Retina (tissue), 1 donor: ENCODE measurements around the gene C5orf52.
"Not testable (repeated sequence)": the region's sequence is repeated elsewhere in the genome, so short reads cannot be mapped to it uniquely, and the experiment has no call there.

ENCODE experiments used
- DNase-seq: peaks from one replicate; pipeline ENCODE4 v3.0.0-alpha.2; 2016

The C5orf52 gene

DNA sequence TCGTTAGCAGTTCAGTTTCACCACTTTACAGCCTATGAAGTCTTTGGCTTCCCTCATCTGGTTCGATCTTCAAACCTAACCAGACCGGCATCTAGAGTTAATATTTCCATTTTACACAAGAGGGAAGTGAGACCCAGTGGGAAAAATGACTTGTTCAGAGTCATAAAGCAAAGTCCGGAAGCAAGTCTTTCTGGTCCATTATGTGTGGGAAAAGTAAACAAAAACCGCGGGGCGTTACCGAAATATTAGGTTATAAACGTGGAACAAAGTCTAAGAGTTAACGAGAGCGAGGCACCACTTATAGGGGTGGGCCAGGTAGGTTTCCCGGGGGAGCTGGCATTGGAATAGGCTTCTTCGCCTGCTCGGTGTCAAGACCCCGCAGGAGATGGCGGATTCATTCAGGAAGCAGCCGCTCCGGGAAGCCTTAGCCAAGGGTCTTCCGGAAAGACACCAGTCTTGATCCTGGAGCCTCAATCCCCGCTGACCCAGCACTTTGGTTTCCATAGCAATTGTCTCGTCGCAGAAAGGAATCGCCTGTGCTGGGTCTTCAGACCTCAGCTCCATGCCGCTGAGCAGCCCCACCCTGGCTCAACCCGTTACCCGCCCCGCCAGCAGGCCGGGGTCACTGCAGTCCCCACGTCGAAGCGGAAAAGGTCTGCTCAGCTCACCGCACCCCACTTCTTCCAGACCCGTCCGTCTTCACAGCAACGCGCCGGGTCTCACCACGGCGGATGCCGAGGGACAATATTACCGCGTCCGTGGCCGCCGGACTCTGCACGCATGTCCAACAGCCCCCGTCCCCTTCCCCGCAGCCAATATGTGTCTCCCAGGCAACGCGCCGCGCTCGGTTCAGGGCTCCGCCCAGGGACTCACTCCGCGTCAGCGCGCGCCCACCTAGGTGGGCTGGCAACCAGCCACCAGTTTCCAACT lies at the start of gene C5orf52:
TSS of gene C5orf52 (plus strand) at position 872 of the 930 bp plus-strand sequence. CDS start 82 bp downstream, outside the sequence.
- DNase-seq, result peak; percentile 88

DNA sequence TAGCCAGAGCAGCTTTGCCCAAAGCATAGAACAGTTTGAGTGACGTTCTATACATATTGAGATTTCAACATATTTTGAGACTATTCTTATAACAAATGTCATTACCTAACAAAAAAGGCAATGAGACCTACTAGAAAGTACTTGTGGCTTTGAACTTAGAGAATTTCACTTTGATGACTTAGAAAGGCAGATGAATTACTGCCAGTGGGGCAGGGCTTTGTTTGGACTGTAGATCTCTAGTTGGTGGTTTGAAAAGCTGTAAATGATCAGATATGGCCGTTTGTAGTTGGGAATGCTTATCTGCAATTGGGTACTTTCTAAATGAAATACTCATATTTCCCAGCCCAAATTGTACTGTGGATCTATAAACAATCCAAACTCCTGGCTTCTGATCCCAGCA lies 47.2 kb upstream of the C5orf52 start:
- no peak for DNase-seq

DNA sequence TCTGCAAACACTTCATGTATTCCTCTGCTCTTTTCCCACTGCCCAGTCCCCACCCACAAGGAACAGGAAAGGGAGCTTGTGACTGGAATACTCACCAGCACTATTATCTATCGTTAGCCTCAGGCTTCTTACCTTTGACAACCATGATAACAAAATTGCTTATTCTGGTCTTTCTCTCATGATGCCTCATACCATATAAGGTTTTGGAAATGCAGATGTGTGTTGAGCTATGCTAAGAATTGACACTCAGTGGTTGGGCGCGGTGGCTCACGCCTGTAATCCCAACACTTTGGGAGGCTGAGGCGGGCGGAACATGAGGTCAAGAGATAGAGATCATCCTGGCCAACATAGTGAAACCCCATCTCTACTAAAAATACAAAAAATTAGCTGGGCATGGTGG lies 44.5 kb upstream of the C5orf52 start:
- no peak for DNase-seq

DNA sequence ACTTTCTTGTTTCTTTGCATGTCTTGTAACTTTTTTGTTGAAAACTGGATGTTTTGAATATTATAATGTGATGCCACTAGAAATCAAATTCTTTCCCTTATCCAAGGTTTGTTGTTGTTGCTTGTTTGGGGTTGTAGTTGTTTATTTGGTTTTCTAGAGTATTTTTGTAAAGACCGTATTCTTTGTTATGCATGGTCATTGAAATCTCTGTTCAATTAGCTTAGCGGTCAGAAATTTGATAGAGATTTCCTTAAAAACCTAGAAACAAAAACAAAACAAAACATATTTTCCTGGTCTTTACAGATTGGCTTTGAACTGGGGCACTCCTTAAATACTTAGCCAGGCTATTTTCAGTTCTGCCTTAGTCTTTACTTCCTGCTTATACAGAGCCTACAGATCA lies 41.0 kb upstream of the C5orf52 start:
- DNase-seq, result no peak

DNA sequence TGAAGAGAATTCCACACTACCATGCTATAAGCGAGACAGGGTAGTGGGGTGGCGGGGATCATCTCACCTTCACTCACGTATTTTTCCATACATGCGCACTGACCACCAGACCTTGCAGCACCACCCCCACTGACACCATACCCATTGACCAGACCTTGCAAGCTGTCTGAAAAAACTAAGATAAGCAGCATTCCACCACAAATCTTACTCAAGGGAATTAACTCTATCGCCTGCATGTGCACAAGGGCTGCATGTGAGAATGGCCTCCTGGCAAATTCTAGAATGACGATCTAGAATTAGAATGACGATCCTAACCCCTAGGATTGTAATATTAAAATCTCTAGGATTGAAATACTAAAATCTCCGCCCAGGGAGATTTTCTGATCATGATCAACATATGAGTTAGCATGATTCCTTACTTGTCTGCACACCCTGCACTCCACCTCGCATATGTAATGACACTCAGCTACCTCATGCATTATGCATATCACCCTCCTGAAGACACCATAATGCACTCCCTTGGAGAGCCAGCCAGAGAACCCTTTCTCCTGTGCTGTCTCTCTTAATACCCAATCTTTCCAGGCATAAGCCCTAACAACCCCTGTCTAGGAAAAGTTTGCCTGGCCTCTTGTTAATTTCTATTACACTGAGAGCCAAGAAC lies 30.8 kb upstream of the C5orf52 start:
- no peak for DNase-seq

DNA sequence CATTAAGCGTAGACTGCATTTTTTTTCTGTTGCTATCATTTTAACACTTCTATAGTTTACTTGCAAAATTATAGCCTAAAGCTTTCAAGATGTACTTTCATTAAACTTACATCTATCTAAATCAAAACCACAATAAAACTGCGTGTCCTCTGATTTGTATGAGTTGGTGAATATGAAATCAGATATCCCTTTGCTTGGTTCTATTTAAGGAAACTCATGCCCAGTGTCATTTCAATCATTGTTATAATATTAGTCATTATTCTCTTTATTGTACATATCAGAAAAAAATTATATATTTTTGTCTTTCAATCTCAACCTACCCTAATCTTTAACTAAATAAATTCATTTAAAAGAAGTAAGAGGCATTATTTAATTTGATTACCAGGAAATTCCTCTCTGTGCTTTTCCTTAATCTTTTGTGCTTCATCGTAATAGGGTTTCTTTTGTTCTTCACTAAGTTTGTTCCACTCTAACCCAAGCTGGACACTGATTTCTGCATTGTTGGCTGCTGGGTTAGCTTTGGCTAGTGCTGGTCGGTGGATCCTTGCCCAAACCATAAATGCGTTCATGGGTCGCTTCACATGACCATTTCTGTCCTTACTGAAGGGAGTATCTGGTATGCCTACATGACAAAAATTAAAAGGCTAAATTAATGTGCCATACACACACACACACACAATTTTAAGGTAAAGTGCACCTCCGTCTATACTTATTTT lies 22.9 kb upstream of the C5orf52 start:
- DNase-seq, result no peak

DNA sequence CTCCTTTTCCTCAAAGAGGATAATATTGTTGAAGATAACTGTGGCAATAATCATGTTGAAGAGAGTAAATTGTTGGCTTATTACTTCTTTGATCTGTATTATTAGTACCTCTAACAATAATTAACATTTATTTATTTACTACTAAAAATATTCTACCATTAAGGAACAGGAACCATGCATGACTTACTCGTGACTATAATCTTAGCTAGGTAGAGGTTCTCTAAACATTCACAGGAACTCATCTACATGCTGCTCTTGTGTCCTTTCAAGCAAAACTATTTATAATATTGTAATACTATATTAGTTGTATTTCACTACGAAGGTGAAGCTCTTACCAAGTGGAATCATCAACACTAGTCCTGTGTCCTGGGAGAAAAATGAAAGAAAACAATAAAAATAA lies 22.2 kb upstream of the C5orf52 start:
- no peak for DNase-seq

DNA sequence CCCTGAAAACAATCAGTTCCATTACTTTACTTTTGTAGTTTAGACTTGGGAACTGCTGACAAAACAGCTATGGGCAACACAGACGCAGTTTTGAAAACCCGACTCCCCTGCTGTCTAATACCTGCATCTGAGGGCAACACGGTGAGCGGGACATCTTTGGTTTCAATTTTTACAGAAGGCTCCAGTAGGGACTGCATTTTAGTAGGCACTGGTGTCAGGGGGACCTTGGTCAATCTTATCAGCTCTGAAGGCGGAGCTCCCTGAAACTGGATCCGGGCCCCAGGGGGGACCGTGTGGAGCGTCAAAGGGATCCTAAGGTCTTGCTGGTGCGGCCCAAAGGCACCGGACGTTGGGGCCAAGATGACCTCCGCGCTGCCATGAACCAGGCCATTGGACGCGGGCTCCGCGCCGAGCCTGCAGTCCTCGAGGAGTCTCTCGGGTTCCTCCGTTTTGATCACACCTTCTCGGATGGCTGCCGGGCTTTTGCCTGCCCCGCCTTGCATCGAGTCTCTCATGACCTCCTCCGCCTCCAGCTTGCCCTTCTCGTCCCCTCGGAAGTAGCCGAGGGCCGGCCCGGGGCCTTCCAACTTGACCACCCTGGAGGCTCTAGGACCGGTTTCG lies 20.2 kb upstream of the C5orf52 start:
- DNase-seq, result no peak

DNA sequence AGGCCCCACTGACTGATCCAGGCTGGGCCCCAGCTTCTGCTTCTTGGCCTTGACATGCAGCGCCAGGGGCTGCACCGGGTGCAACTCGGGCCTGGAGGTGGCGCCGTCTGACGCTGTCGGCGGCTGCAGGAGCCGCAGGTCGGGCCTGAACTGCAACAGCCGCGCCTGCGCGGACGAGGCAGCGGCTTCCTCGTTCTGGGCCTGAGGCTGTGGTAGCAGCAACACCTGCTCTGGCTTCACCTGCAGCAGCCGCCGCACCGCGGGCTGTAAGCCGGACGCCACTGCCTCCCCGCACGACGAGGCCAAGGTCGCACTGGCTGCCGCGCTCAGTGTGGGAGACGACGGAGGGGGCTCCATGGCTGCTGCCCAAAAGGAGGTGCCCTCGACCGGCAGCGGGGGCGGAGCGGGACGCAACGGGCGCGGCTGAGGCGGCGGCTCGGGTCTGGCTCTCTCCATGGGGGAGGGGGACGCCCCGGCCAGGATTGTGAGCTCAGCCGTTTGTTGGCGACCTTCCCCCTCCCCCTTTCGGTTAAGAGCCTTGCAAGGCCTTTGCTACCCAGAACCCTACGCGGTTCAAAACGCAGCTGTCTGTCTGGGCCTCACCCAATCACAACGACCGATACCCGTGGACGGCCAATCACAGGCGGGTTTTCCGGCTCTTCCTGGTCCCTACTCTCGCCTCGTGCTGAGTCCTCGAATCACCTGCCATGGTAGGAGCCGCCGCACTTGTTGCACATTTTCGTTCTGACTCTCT lies 19.5 kb upstream of the C5orf52 start:
- DNase-seq, result peak; percentile 86

DNA sequence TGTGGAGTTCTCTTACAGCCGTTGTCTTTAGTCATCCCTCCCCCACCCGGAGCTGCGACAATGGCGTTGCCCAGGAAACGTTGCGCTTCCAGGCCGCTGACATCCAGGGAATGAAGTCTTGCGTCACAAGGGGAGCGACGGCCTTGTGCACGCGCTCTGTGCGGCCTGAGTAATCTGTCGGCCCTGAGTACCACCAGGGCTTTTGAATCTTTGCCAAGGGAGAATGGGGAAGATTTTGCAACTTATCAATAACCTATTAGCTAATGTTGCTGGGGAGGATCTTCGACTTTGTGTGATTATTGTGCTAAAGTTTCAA lies 19.0 kb upstream of the C5orf52 start, which contains the start of gene SOX30:
TSS of gene SOX30 (minus strand) at position 62 of the 316 bp plus-strand sequence. CDS start 360 bp downstream, outside the sequence.
- no peak for DNase-seq

DNA sequence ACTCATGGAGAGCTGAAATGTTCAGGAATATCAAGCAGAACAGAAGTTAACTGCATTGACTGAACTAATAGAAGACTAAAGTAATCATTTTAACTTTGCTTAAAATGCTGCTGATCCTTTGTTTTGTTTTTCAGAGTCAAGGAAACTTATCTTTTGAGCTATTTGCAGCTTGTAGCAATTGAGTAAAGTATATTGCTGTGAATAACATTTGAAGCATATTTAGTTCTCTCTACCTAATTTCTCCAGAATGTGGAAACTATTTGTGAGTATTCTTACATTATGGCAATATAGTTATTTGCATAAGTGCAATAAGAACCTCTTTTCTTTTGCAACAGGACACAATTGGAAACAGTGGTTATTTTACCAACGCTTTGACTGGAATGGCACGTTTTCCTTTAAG lies 13.8 kb upstream of the C5orf52 start:
- no peak for DNase-seq

DNA sequence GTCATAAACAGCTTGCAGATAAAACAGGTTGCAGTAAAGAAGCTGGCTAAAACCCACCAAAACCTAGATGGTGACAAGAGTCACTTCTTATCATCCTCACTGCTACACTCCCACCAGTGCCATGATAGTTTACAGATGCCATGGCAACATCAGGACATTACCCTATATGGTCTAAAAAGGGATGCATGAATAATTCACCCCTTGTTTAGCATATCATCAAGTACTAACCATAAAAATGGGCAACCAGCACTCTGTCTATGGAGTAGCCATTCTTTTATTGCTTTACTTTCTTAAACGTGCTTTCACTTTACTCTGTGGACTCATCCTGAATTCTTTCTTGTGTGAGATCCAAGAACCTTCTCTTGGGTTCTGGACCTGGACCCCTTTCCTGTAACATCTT lies 12.4 kb upstream of the C5orf52 start:
- DNase-seq, result no peak

DNA sequence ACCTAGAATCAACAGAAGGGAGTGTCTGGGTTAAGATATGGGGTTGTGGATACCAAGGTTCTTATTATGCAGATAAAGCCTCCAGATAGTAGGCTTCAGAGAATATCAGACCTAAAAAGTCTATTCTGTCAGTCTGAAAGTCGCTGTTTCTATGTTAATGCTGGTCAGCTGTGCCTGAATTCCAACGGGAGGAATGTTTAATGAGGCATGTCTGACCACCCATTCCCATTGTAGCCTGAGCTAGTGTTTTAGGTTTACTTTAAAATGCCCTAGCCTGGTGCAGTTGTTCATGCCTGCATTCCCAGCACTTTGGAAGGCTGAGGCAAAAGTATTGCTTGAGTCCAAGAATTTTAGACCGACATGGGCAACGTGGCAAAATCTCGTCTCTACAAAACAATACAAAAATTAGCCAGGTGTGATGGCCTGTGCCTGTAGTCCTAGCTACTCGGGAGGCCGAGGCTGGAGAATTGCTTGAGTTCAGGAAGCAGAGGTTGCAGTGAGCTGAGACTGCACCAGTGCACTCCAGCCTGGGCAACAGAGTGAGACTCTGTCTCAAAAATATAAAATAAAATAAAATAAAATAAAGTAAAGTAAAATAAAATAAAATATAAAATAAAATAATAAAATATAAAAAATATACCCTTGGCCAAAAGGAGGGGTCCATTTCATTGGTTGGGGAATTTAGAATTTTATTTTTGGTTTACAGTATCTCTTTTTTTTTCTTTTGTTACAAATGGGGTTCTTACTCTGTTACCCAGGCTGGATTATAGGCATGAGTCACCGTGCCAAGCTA lies 11.3 kb upstream of the C5orf52 start:
- no peak for DNase-seq

DNA sequence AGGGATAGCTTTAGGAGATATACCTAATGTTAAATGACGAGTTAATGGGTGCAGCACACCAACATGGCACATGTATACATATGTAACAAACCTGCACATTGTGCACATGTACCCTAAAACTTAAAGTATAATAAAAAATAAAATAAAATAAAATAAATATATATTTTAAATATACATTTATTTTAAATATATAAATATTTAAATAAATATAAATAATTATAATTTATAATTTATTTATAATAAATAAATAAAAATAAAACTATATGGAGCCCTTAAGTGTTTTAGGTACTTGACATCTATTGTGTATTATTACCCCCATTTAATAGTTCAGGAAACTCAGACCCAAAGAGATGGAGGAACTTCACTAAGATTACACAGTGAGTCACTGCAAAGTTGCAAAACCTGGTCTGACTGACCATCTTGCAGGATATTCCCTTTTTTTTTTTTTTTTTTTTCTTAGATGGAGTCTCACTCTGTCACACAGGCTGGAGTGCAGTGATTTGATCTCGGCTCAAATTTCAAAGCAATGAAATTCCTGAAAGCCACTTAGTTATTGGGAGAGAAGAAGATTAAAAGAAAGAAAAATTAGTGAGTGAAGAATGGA lies 5.8 kb upstream of the C5orf52 start:
- DNase-seq, result no peak

DNA sequence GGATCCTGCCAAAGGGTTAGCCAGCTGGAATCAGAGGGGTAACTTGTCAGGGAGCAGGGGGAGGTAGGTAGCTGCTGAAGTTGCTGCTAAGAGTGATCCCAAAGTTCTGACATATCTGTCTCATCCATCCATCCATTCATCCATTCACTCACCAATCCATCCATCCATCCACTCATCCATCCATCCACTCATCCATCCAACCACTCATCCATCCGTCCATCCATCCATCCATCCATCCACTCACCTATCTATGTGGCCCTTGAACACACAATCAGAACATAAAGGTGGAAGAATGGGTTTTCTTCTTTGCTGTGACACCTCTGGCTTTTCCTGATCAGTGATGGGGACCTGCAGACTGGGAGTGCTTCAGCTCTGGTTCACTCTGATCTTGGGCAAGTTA lies 3.0 kb upstream of the C5orf52 start:
- DNase-seq, result no peak

DNA sequence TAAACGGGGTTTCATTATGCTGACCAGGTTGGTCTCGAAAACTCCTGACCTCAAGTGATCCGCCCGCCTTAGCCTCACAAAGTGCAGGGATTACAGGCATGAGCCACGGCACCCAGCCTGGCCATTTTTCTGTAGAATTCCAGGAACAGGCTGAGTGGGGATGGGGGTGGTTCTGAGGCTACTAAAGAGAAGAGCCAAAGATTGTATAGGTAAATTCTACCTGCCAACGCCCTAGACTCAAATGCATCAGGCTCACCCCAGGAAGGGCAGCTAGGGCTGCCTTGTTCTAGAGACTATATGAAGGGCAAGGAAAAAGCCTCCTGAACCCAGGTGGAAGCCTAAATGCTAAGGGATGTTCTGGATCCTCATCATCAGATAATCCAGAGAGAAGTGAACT lies 1.6 kb upstream of the C5orf52 start:
- DNase-seq, result no peak

DNA sequence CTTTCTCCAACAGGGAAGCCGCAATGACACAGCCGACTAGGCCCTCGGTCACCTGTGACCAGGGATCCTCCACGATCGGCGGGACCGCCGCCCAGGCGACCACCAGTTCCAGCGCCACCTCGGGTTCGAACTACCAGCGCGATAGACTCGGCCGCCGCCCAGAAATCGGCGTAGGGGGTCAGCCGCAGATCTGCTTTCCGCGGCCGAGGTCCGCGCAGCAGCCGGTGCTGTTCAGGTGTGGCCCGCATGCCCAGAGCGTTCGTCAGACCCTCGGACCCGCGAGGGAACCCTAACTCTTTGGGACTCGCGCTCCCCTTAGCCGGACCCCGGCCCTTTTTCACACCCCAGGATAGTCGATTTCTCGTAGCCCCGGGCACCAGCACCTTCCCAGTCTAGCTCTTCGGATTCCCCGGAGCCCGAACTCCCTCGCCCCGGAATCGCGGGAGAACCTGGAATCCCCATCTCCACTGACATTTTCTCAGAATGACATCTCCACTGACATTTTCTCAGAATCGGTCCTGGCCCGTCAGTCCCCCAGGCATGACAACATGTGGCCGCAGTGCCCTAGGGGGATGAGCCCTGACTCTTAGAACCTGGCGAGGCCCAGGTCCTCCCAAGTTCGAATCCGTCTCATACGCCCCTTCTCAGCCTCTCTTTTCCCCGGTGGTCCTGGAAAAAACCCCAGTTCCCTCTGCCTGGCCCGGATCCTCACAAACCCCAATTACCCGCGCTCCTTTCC lies 428 bp downstream of the C5orf52 start:
- DNase-seq, result no peak

DNA sequence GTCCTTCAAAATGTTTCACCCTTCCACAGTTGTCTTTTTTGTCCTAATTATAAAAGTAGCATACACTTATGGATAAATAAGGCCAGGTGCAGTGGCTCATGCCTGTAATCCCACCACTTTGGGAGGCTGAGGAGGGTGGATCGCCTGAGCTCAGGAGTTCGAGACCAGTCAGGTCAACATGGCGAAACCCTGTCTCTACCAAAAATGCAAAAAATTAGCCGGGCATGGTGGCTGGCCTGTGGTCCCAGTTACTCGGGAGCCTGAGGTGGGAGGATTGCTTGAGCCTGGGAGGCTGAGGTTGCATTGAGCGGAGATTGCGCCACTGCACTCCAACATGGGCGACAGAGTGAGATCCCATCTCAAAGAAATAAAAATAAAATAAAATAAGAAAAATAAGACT lies 1.6 kb downstream of the C5orf52 start:
- no peak for DNase-seq

DNA sequence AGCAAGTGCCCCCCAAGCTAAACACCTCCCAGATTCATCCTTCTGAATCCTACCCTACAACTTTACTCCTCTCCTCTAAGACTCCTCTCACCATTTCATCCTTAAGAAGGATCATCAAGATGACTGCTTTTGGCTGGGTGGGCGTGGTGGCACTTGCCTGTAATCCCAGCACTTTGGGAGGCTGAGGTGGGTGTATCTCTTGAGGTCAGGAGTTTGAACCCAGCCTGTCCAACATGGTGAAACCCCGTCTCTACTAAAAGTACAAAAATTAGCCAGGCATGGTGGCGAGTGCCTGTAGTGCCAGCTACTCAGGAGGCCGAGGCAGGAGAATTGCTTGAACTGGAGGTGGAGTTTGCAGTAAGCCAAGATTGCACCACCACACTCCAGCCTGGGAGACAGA lies 3.0 kb downstream of the C5orf52 start:
- not testable (repeated sequence) for DNase-seq

DNA sequence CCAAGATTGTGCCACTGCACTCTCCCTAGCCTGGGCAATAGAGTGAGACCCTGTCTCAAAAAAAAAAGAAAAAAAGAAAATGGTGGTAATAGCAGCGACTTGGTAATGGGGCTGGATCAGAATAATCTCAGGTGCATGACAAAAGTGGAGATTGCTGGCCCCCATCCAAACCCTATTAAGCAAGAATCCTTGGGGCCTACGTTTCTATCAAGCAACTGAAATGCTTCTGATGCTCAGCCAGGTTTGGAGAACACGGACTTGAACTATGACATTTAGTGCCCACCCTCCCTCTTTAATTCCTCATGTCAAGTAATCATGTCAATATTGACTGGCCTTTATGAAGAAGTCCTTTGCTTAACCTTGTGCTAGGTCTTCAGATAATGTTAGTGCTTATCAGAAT lies 6.6 kb downstream of the C5orf52 start:
- no peak for DNase-seq
